ENCODE data around the gene PIAS1.
"Not testable (repeated sequence)": the region's sequence is repeated elsewhere in the genome, so short reads cannot be mapped to it uniquely, and the experiment has no call there.

The PIAS1 gene

DNA sequence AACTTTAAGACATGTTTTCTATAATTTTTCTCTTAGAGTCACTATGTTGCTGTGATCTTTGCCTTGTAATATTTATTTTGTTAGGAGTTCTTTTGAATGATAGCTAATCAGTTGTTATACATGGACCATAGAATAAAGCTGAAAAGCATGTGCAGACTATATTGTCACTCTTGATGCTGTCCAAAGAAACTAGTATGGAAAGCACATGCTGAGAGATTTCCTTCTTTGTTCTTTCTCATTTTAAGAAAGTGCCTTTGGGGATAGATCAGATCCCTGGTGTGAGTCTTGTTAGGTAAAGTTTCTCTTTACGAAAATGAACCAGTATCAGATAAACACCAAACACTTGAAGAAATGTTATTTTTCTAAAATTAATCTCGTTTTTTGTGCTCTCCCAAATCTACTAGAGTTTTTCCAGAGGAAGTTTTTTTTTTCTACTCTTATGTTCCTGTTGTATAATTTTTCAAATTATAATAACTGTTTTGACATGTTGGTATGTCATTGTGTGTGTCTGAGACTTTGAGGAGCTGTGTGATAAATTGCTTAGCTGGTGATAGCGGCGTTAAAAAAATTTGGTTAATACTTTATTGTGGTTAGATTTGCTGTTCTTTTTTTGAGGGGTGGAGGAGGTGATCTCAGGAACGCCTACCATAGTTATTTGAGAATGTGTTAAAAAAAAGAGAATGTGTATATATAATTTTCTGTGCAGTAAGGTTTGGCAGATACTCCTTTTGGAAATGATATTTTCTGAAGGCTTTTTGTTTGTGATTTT, 2.2 kb downstream of the PIAS1 start:
- Histone ChIP-seq H3K4me3 (ENCODE audit: low read depth in 1 of 2, low read length in 2 of 2) (peak overlapping the region in 1 of 2 donors; percentile 94), H3K27ac (ENCODE audit: low read depth, low read length) (no peak overlapping the region), H3K9me3 (ENCODE audit: low read length) (no peaks in the 10 kb centered on the region), H3K4me1 (ENCODE audit: insufficient read depth, low read length) (peaks cover 28% of the 10 kb centered on the region), H3K27me3 (ENCODE audit: control insufficient read depth in 1 of 2, insufficient read depth in 2 of 2, low read length in 2 of 2) (no peaks in the 10 kb centered on the region), H3K36me3 (ENCODE audit: insufficient read depth, low read length) (no peaks in the 10 kb centered on the region), H3K9ac (ENCODE audit: low read length) (peak overlapping the region; percentile 53)

DNA sequence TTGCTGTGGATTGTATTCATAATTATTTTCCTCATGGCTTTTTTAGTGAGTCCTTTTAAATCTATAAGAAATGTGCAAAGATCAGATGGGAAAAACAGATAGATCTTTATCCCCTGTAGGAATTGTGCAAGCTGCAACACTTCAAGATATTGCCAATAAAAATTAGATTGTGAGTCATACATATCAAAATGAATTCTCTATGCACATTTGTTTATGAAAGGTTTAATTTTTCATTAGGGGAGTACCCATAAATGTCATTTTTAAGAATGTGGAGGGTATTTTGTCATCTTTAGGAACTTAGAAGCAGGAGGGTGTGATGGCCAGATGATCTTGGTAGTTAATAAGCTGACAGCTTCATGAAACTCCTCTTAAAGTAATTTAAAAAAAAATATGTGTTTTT, 2.9 kb downstream of the PIAS1 start:
- Histone ChIP-seq H3K4me1 (ENCODE audit: insufficient read depth, low read length) (peaks cover 31% of the 10 kb centered on the region), H3K9ac (ENCODE audit: low read length) (no peak overlapping the region), H3K27ac (ENCODE audit: low read depth, low read length) (no peak overlapping the region), H3K36me3 (ENCODE audit: insufficient read depth, low read length) (no peaks in the 10 kb centered on the region), H3K4me3 (ENCODE audit: low read depth in 1 of 2, low read length in 2 of 2) (no peak overlapping the region), H3K9me3 (ENCODE audit: low read length) (no peaks in the 10 kb centered on the region), H3K27me3 (ENCODE audit: control insufficient read depth in 1 of 2, insufficient read depth in 2 of 2, low read length in 2 of 2) (no peaks in the 10 kb centered on the region)

DNA sequence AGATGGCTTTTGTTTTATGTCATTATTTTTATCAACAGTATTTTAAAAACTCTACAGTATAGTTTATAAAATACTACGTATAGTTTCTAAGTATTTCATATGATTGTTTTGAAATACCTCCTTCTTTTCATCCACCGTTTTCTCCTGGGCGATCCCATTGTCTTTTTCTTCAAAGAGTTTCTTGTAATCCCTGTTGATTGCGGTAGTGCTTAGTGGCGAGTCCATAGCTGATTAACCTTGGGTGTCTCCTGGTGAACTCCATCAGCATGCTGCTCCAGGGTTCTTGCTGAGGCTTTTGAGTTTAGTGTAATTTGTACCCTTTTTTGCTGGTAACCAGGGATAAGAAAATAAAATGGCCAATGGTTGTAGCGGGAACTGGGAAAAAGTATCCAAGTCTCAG, 3.6 kb downstream of the PIAS1 start:
- no peaks in the 10 kb centered on the region for H3K27me3 ChIP-seq (ENCODE audit: control insufficient read depth in 1 of 2, insufficient read depth in 2 of 2, low read length in 2 of 2)
- peaks cover 31% of the 10 kb centered on the region for H3K4me1 ChIP-seq (ENCODE audit: insufficient read depth, low read length)
- no peaks in the 10 kb centered on the region for H3K36me3 ChIP-seq (ENCODE audit: insufficient read depth, low read length)
- no peak overlapping the region for H3K4me3 ChIP-seq (ENCODE audit: low read depth in 1 of 2, low read length in 2 of 2)
- H3K27ac ChIP-seq (ENCODE audit: low read depth, low read length): no peak overlapping the region
- H3K9ac ChIP-seq (ENCODE audit: low read length): no peak overlapping the region
- H3K9me3 ChIP-seq (ENCODE audit: low read length): no peaks in the 10 kb centered on the region

DNA sequence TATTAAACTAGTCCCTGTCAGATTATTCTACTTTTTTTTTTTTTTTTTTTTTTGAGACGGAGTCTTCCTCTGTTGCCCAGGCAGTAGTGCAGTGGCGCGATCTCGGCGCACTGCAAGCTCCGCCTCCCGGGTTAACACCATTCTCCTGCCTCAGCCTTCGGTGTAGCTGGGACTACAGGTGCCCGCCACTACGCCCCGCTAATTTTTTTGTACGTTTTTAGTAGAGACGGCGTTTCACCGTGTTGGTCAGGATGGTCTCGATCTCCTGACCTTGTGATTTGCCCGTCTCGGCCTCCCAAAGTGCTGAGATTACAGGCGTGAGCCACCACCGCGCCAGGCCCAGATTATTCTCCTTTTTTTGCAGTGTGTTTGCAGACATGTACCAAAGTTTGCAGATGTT, 4.9 kb downstream of the PIAS1 start:
- peaks cover 37% of the 10 kb centered on the region for H3K4me1 ChIP-seq (ENCODE audit: insufficient read depth, low read length)
- not testable (repeated sequence) for H3K36me3 ChIP-seq (ENCODE audit: insufficient read depth, low read length); H3K9ac ChIP-seq (ENCODE audit: low read length); H3K4me3 ChIP-seq (ENCODE audit: low read depth in 1 of 2, low read length in 2 of 2); H3K9me3 ChIP-seq (ENCODE audit: low read length); H3K27ac ChIP-seq (ENCODE audit: low read depth, low read length); H3K27me3 ChIP-seq (ENCODE audit: control insufficient read depth in 1 of 2, insufficient read depth in 2 of 2, low read length in 2 of 2)

DNA sequence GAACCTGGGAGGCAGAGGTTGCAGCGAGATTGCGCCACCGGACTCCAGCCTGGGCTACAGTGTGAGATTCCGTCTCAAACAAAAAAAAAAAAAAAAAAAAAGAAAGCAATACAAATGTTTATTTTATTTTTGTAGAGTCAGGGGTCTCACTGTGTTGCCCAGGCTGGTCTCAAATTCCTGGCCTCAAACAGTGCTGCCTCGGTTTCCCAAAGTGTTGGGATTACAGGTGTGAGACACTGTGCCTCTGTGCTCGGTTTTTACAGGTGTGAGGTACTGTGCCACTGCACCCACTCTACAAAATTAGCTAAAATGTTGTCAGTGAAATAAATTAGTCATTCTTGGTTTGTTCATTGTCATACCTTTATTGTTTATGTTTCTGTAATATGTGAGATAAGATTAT, 5.5 kb downstream of the PIAS1 start:
- Histone ChIP-seq H3K9me3 (ENCODE audit: low read length) (no peaks in the 10 kb centered on the region), H3K36me3 (ENCODE audit: insufficient read depth, low read length) (no peaks in the 10 kb centered on the region), H3K4me1 (ENCODE audit: insufficient read depth, low read length) (peaks cover 37% of the 10 kb centered on the region), H3K4me3 (ENCODE audit: low read depth in 1 of 2, low read length in 2 of 2) (no peak overlapping the region), H3K27me3 (ENCODE audit: control insufficient read depth in 1 of 2, insufficient read depth in 2 of 2, low read length in 2 of 2) (no peaks in the 10 kb centered on the region), H3K9ac (ENCODE audit: low read length) (no peak overlapping the region), H3K27ac (ENCODE audit: low read depth, low read length) (no peak overlapping the region)

DNA sequence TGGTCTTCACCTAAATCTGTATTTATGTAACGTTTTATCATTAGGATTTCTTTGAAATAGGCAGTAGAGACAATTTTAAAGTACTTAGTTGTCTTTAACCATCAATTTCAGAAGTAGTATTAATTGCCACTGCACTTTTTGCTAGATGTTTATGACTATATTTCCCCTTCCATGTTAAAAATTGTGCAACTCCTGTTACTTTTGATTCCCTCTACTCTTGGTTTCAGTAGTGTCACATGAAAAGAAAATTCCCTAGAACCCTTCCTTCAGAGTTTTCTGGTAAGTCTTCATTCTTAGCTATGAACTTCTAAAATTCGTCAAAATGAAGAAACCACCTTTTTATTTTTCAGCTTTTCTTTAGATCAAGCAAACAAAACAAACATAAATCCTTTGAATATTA, 7.1 kb downstream of the PIAS1 start:
- Histone ChIP-seq H3K27me3 (ENCODE audit: control insufficient read depth in 1 of 2, insufficient read depth in 2 of 2, low read length in 2 of 2) (no peaks in the 10 kb centered on the region), H3K9me3 (ENCODE audit: low read length) (no peaks in the 10 kb centered on the region), H3K36me3 (ENCODE audit: insufficient read depth, low read length) (no peaks in the 10 kb centered on the region), H3K9ac (ENCODE audit: low read length) (no peak overlapping the region), H3K27ac (ENCODE audit: low read depth, low read length) (no peak overlapping the region), H3K4me1 (ENCODE audit: insufficient read depth, low read length) (peaks cover 33% of the 10 kb centered on the region), H3K4me3 (ENCODE audit: low read depth in 1 of 2, low read length in 2 of 2) (no peak overlapping the region)

DNA sequence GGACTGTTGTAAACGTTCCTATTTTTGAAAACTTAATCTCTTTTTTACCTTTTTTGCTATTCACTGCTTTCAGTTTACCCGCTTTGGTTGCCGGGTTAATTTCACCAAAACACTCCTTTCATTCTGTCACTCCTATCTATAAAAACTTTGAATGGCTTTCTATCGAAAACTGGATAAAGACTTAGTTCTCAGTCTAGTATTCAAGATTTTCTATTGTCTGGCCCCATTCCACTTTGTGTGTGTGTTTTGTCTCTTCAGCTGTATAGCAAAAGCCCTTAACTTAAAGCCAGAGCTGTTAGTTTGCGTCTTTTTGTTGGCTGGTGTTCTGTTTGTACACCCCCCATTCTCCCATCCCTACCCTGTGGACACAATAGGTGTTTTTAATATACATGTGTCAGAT, 7.5 kb downstream of the PIAS1 start:
- no peaks in the 10 kb centered on the region for H3K27me3 ChIP-seq (ENCODE audit: control insufficient read depth in 1 of 2, insufficient read depth in 2 of 2, low read length in 2 of 2)
- H3K9me3 ChIP-seq (ENCODE audit: low read length): no peaks in the 10 kb centered on the region
- no peak overlapping the region for H3K27ac ChIP-seq (ENCODE audit: low read depth, low read length)
- no peak overlapping the region for H3K4me3 ChIP-seq (ENCODE audit: low read depth in 1 of 2, low read length in 2 of 2)
- peaks cover 29% of the 10 kb centered on the region for H3K4me1 ChIP-seq (ENCODE audit: insufficient read depth, low read length)
- no peak overlapping the region for H3K9ac ChIP-seq (ENCODE audit: low read length)
- no peaks in the 10 kb centered on the region for H3K36me3 ChIP-seq (ENCODE audit: insufficient read depth, low read length)

DNA sequence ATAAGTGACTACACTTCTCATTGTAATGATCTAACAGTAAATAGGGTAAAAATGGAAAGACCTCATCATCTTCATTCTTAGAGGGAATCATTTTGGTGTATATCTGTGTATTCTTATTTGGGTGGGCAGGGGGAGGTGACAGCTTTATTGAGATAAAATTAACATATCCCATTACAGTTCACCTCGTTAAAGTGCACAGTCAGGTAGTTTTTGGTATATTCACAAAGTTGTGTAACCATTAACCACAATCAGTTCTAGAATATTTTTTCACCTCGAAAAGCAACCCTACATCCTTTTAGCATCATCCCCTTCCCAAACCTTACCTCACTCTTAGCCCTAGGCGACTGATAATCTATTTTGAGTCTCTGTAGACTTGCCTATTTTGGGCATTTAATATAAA, 8.1 kb downstream of the PIAS1 start:
- no peaks in the 10 kb centered on the region for H3K27me3 ChIP-seq (ENCODE audit: control insufficient read depth in 1 of 2, insufficient read depth in 2 of 2, low read length in 2 of 2)
- no peaks in the 10 kb centered on the region for H3K36me3 ChIP-seq (ENCODE audit: insufficient read depth, low read length)
- H3K4me1 ChIP-seq (ENCODE audit: insufficient read depth, low read length): peaks cover 23% of the 10 kb centered on the region
- no peak overlapping the region for H3K27ac ChIP-seq (ENCODE audit: low read depth, low read length)
- no peak overlapping the region for H3K9ac ChIP-seq (ENCODE audit: low read length)
- H3K4me3 ChIP-seq (ENCODE audit: low read depth in 1 of 2, low read length in 2 of 2): no peak overlapping the region
- H3K9me3 ChIP-seq (ENCODE audit: low read length): no peaks in the 10 kb centered on the region

DNA sequence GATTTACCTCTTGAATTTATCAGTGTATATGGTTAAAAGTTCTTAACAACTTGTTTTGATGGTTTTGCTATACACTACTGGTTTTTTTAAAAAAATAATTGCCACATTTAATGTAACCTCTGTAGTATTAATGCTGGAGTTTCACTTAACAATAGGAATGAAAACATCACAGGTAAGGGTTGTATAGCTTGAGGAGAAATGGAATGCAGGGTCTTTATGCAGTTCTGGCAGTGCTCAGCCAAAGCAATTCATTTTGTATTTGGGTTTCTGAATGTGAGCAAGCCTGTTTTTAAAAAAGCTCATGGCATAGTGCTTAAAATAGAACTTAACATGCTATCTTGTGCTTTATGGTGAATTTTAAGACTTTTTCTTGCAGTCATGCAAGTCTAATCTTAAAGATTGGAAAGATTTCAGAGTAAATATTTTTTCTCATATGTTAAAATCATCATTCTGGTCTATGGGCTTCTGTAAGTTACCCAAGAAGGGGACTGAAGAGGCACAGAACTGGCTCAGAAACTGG, 8.9 kb downstream of the PIAS1 start:
- no peak overlapping the region for H3K4me3 ChIP-seq (ENCODE audit: low read depth in 1 of 2, low read length in 2 of 2)
- peaks cover 15% of the 10 kb centered on the region for H3K4me1 ChIP-seq (ENCODE audit: insufficient read depth, low read length)
- no peaks in the 10 kb centered on the region for H3K27me3 ChIP-seq (ENCODE audit: control insufficient read depth in 1 of 2, insufficient read depth in 2 of 2, low read length in 2 of 2)
- H3K27ac ChIP-seq (ENCODE audit: low read depth, low read length): no peak overlapping the region
- H3K36me3 ChIP-seq (ENCODE audit: insufficient read depth, low read length): no peaks in the 10 kb centered on the region
- H3K9me3 ChIP-seq (ENCODE audit: low read length): no peaks in the 10 kb centered on the region
- H3K9ac ChIP-seq (ENCODE audit: low read length): no peak overlapping the region

DNA sequence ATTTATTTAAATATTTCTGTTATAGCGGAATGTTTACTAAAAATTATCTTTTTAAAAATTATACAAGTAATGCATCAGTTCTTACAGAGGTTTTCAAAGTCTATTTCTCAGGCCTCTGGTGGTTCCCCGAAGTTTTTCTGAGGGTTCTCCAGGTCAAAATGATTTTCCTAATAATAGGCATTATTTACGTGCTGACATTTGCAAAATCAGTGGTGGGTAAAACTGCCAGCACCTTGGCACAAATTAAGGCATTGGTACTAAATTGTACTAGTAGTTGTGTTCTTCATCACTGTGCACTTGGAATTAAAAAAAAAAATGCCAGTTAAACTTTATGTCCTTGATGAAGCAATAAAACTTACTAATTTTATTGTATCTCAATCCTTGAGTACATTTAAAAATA, 9.5 kb downstream of the PIAS1 start:
- Histone ChIP-seq H3K27me3 (ENCODE audit: control insufficient read depth in 1 of 2, insufficient read depth in 2 of 2, low read length in 2 of 2) (no peaks in the 10 kb centered on the region), H3K36me3 (ENCODE audit: insufficient read depth, low read length) (no peaks in the 10 kb centered on the region), H3K9me3 (ENCODE audit: low read length) (no peaks in the 10 kb centered on the region), H3K9ac (ENCODE audit: low read length) (no peak overlapping the region), H3K4me3 (ENCODE audit: low read depth in 1 of 2, low read length in 2 of 2) (no peak overlapping the region), H3K4me1 (ENCODE audit: insufficient read depth, low read length) (peaks cover 15% of the 10 kb centered on the region), H3K27ac (ENCODE audit: low read depth, low read length) (no peak overlapping the region)

DNA sequence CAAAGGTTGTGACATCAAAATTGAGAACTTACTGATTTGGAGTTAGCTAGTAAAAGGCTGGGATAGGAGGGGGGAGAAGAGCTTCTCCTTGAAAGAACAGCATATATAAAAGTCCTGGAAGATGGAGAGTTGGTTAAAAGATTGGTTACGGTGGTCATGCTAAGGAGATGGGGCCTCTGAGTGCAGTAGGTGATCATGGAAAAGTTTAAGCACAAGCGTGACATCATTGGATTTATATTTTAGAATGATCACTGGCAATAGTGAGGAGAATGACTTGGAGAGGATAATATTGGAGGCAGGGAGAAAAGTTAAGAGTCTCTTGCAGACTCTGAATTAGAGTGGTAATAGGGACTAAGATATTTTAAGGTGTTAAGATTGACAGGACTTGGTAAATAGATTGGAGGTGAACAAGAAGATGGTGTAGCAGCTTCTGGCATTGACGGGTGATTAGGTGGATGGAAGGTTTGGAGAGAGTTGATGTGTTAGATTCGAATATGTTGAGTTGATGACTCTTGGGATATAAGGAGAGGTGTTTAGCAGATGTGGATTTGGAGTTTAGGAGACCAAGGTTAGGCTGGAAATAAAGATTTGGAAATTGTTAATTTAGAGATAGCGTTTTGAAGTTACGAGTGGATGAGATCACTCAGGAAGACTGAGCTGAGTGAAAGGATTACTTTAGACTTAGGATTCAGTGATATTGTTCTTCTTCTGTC, 19.6 kb downstream of the PIAS1 start:
- Histone ChIP-seq H3K4me1 (ENCODE audit: insufficient read depth, low read length) (peaks cover 14% of the 10 kb centered on the region), H3K27ac (ENCODE audit: low read depth, low read length) (no peak overlapping the region), H3K9ac (ENCODE audit: low read length) (no peak overlapping the region), H3K36me3 (ENCODE audit: insufficient read depth, low read length) (no peaks in the 10 kb centered on the region), H3K27me3 (ENCODE audit: control insufficient read depth in 1 of 2, insufficient read depth in 2 of 2, low read length in 2 of 2) (no peaks in the 10 kb centered on the region), H3K4me3 (ENCODE audit: low read depth in 1 of 2, low read length in 2 of 2) (no peak overlapping the region), H3K9me3 (ENCODE audit: low read length) (no peaks in the 10 kb centered on the region)

Data from muscle layer of colon (tissue), 2 donors.